Keratinocyte (primary cell): ENCODE measurements around the gene SELENOF.

ENCODE experiments used
- CTCF ChIP-seq, 3 experiments: IDR thresholded peaks in 1 of 3; conservative IDR thresholded peaks in 1 of 3; optimal IDR thresholded peaks in 1 of 3; 2 replicates in 2 of 3; 3 replicates in 1 of 3; pipeline versions ENCODE3 to v1.5.1; 2011; ENCODE audit warnings: low read length in 3 of 3, mild to moderate bottlenecking in 3 of 3, moderate library complexity in 2 of 3, control low read depth in 1 of 3, inconsistent platforms in 1 of 3; ENCODE audit not compliant: insufficient read depth in 2 of 3; ENCODE audit errors: extremely low read depth in 1 of 3
- EZH2 ChIP-seq: IDR thresholded peaks from one replicate; pipeline ENCODE4 v1.6.1; 2012; ENCODE audit warnings: inconsistent platforms, mild to moderate bottlenecking, low read length, moderate library complexity

- TF ChIP-seq CTCF (optimal IDR thresholded peaks at IDR 0.05 in 1 of 3, IDR thresholded peaks at IDR 0.05 in 1 of 3, conservative IDR thresholded peaks at IDR 0.05 in 1 of 3; ENCODE audit: extremely low read depth in 1 of 3, insufficient read depth in 2 of 3, low read length in 3 of 3) (no peak), EZH2 (no peak)
These were observed 46.6 kb upstream of the SELENOF start for GRCh38 chr1:86960548-86960947.
